DOHH2 (cell line): ENCODE measurements around the gene TFAP2A.

Experiments used
- H3F3A ChIP-seq: fragments of 200-600 bp; sonication (generic), shearing (Covaris generic); 2 replicates; pipeline ENCODE4 v1.6.0; 2016; ENCODE audit warnings: antibody characterized with exemption, mild to moderate bottlenecking; ENCODE audit not compliant: control insufficient read depth, insufficient read depth
- H3K27ac ChIP-seq: fragments of 200-600 bp; sonication (generic); 2 replicates; pipeline ENCODE4 v1.5.1; 2014; ENCODE audit warnings: low read depth, mild to moderate bottlenecking, low read length, moderate library complexity
- H3K27me3 ChIP-seq: fragments of 200-600 bp; sonication (generic); 2 replicates; pipeline ENCODE4 v1.6.1; 2014; ENCODE audit warnings: mild to moderate bottlenecking, low read length, mixed read lengths; ENCODE audit not compliant: control insufficient read depth
- H3K36me3 ChIP-seq: fragments of 200-600 bp; sonication (generic); 2 replicates; pipeline ENCODE4 v1.6.1; 2014; ENCODE audit warnings: mild to moderate bottlenecking, low read length, moderate library complexity, mixed read lengths; ENCODE audit not compliant: control insufficient read depth
- H3K4me1 ChIP-seq: fragments of 200-600 bp; sonication (generic); 2 replicates; pipeline ENCODE4 v1.6.1; 2014; ENCODE audit warnings: mild to moderate bottlenecking, low read length, mixed read lengths; ENCODE audit not compliant: control insufficient read depth
- H3K4me2 ChIP-seq: fragments of 200-600 bp; sonication (generic); 2 replicates; pipeline ENCODE4 v1.6.0; 2014; ENCODE audit warnings: mild to moderate bottlenecking, low read length, moderate library complexity
- H3K4me3 ChIP-seq: fragments of 200-600 bp; sonication (generic); 2 replicates; pipeline ENCODE4 v1.5.1; 2014; ENCODE audit warnings: mild to moderate bottlenecking, low read length, mixed read lengths
- H3K79me2 ChIP-seq: fragments of 200-600 bp; sonication (generic); 2 replicates; pipeline ENCODE4 v1.6.1; 2014; ENCODE audit warnings: mild to moderate bottlenecking, low read length, mixed read lengths; ENCODE audit not compliant: control insufficient read depth
- H3K9me2 ChIP-seq: fragments of 200-600 bp; sonication (generic); replicated peaks from 2 replicates; pipeline ENCODE4 v1.6.1; 2014; ENCODE audit warnings: mild to moderate bottlenecking, low read length, mixed read lengths; ENCODE audit not compliant: control insufficient read depth
- H3K9me3 ChIP-seq: fragments of 200-600 bp; sonication (generic); 2 replicates; pipeline ENCODE4 v1.6.1; 2014; ENCODE audit warnings: antibody characterized with exemption, low read length, mixed read lengths; ENCODE audit not compliant: control insufficient read depth, insufficient read depth
- H4K20me1 ChIP-seq: fragments of 200-600 bp; sonication (generic); 2 replicates; pipeline ENCODE4 v1.6.0; 2014; ENCODE audit warnings: low read depth, mild to moderate bottlenecking, antibody characterized with exemption, low read length, moderate library complexity; ENCODE audit not compliant: control insufficient read depth, insufficient read depth
- CTCF ChIP-seq: fragments of 200-600 bp; sonication (generic); IDR thresholded peaks from one replicate; pipeline ENCODE4 v1.5.1; 2014; ENCODE audit warnings: antibody characterized with exemption, mild to moderate bottlenecking, low read depth, low read length; ENCODE audit not compliant: poor library complexity, severe bottlenecking
- EZH2phosphoT487 ChIP-seq: fragments of 200-600 bp; sonication (generic); IDR thresholded peaks from 2 replicates; pipeline ENCODE4 v1.6.1; 2017; ENCODE audit warnings: borderline replicate concordance, mild to moderate bottlenecking, antibody characterized with exemption, low read length, moderate library complexity, mixed read lengths

The TFAP2A gene

GRCh38 chr6:10383331-10384090, 31.4 kb downstream of the TFAP2A start:
- Histone ChIP-seq H3K27me3 (peaks cover 33% of the 10 kb centered on the region), H3K9me2 (no peaks in the 10 kb centered on the region), H3K9me3 (no peaks in the 10 kb centered on the region), H3K79me2 (no peaks in the 10 kb centered on the region), H3K4me2 (no peak overlapping the region), H3K4me3 (no peak overlapping the region), H3F3A (no peaks in the 10 kb centered on the region), H3K27ac (no peak overlapping the region), H3K4me1 (no peaks in the 10 kb centered on the region), H3K36me3 (no peaks in the 10 kb centered on the region), H4K20me1 (no peaks in the 10 kb centered on the region)
- TF ChIP-seq CTCF, result no peak
- TF ChIP-seq EZH2phosphoT487, result no peak

GRCh38 chr6:10382728-10383330, 32.0 kb downstream of the TFAP2A start:
- Histone ChIP-seq H3K27me3 (peaks cover 29% of the 10 kb centered on the region), H3K36me3 (no peaks in the 10 kb centered on the region), H3K79me2 (no peaks in the 10 kb centered on the region), H3K9me3 (no peaks in the 10 kb centered on the region), H3K4me3 (no peak overlapping the region), H3K4me2 (no peak overlapping the region), H3K27ac (no peak overlapping the region), H3F3A (no peaks in the 10 kb centered on the region), H3K9me2 (no peaks in the 10 kb centered on the region), H4K20me1 (no peaks in the 10 kb centered on the region), H3K4me1 (no peaks in the 10 kb centered on the region)
- TF ChIP-seq EZH2phosphoT487, result no peak
- no peak for TF ChIP-seq CTCF

GRCh38 chr6:10382322-10382721, 32.6 kb downstream of the TFAP2A start:
- Histone ChIP-seq H3K4me3 (no peak overlapping the region), H3F3A (no peaks in the 10 kb centered on the region), H3K4me2 (no peak overlapping the region), H3K27ac (no peak overlapping the region), H3K4me1 (no peaks in the 10 kb centered on the region), H3K9me2 (no peaks in the 10 kb centered on the region), H3K79me2 (no peaks in the 10 kb centered on the region), H4K20me1 (no peaks in the 10 kb centered on the region), H3K9me3 (no peaks in the 10 kb centered on the region), H3K27me3 (peaks cover 24% of the 10 kb centered on the region), H3K36me3 (no peaks in the 10 kb centered on the region)
- TF ChIP-seq CTCF, result no peak
- no peak for TF ChIP-seq EZH2phosphoT487
